ENCODE measurements around the gene MRTFB.

DNA sequence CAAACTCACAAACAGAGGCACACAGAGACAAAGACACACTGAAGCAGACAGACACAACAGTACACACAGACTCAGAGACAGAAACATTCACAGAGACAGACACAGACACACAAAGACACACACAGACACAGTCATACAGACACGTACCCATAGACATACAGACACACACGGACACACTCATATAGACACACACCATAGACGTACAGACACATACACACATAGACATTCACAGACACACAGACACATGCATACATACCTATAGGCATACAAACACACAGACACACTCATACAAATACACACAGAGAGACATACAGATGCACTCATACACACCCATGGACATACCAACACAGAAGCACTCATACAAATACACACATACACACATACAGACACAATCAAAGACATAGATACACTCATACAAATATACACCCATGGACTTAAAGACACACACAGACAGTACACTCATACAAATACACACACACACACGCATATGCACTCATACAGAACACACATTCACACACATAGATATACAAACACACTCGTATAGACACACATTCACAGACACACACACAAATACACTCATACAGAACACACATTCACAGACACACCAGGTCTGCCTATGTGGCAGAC, 19.9 kb upstream of the MRTFB start:
- TF ChIP-seq POLR2A (IDR thresholded peaks at IDR 0.05) = no peak
- TF ChIP-seq, protein P1, sequence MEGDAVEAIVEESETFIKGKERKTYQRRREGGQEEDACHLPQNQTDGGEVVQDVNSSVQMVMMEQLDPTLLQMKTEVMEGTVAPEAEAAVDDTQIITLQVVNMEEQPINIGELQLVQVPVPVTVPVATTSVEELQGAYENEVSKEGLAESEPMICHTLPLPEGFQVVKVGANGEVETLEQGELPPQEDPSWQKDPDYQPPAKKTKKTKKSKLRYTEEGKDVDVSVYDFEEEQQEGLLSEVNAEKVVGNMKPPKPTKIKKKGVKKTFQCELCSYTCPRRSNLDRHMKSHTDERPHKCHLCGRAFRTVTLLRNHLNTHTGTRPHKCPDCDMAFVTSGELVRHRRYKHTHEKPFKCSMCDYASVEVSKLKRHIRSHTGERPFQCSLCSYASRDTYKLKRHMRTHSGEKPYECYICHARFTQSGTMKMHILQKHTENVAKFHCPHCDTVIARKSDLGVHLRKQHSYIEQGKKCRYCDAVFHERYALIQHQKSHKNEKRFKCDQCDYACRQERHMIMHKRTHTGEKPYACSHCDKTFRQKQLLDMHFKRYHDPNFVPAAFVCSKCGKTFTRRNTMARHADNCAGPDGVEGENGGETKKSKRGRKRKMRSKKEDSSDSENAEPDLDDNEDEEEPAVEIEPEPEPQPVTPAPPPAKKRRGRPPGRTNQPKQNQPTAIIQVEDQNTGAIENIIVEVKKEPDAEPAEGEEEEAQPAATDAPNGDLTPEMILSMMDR (IDR thresholded peaks at IDR 0.05) = no peak
